CD8-positive, alpha-beta memory T cell (primary cell): ENCODE data around the gene XRCC5. TPM values are rescaled to one million over a fixed set of nuclear protein-coding genes. Genes with fewer than 3 reads are reported as not detected.
"Not testable (repeated sequence)": the region's sequence is repeated elsewhere in the genome, so short reads cannot be mapped to it uniquely, and the experiment has no call there.

ENCODE experiments used
- CTCF ChIA-PET: fragments of 350-600 bp; sonication (Branson Sonifier 250); formaldehyde crosslinking; loops from one replicate; lab custom pipeline; 2021; ENCODE audit warnings: antibody characterized with exemption; lab: Charles Lee
- POLR2A ChIA-PET: fragments of 350-600 bp; sonication (Branson Sonifier 250); formaldehyde crosslinking; loops from one replicate; lab custom pipeline; 2021; ENCODE audit warnings: antibody characterized with exemption; lab: Charles Lee
- DNase-seq, 5 donors: peaks; one replicate each; pipeline versions ENCODE4 v3.0.0 to v3.0.0-alpha.2; 2020 to 2022; ENCODE audit warnings: mixed read lengths in 1 of 5
- H3K27ac ChIP-seq: one replicate; pipeline ENCODE4 v1.7.0; 2013; ENCODE audit warnings: low read depth, mild to moderate bottlenecking, low read length, moderate library complexity
- H3K27me3 ChIP-seq: 2 replicates; pipeline ENCODE4 v1.7.0; 2013; ENCODE audit warnings: low read length, mild to moderate bottlenecking; ENCODE audit not compliant: insufficient read depth, poor library complexity, severe bottlenecking
- H3K36me3 ChIP-seq: 2 replicates; pipeline ENCODE4 v1.7.0; 2013; ENCODE audit warnings: mild to moderate bottlenecking, low read length, moderate library complexity; ENCODE audit not compliant: insufficient read depth
- H3K4me1 ChIP-seq: 2 replicates; pipeline ENCODE4 v1.7.0; 2013; ENCODE audit warnings: mild to moderate bottlenecking, low read length, moderate library complexity; ENCODE audit not compliant: insufficient read depth
- H3K4me3 ChIP-seq: 2 replicates; pipeline ENCODE4 v1.7.0; 2013; ENCODE audit warnings: mild to moderate bottlenecking, low read length
- H3K9me3 ChIP-seq: 2 replicates; pipeline ENCODE4 v1.7.0; 2013; ENCODE audit warnings: mild to moderate bottlenecking, low read length
- H3K27ac Mint-ChIP-seq, 8 donors: one replicate each; pipeline ENCODE4 v1.8.0; 2020 to 2021; ENCODE audit warnings: mixed read lengths in 8 of 8, mild to moderate bottlenecking in 6 of 8, inconsistent platforms in 3 of 8, moderate library complexity in 3 of 8
- H3K27me3 Mint-ChIP-seq, 2 donors: one replicate each; pipeline ENCODE4 v1.8.0; 2020 to 2021; ENCODE audit warnings: mixed read lengths in 2 of 2, mild to moderate bottlenecking in 1 of 2, moderate library complexity in 1 of 2
- H3K36me3 Mint-ChIP-seq, 3 donors: one replicate each; pipeline ENCODE4 v1.8.0; 2020 to 2021; ENCODE audit warnings: mixed read lengths in 3 of 3, inconsistent platforms in 1 of 3, mild to moderate bottlenecking in 1 of 3
- H3K4me1 Mint-ChIP-seq, 3 donors: one replicate each; pipeline ENCODE4 v1.8.0; 2020 to 2021; ENCODE audit warnings: mixed read lengths in 3 of 3, inconsistent platforms in 1 of 3, mild to moderate bottlenecking in 1 of 3
- H3K4me3 Mint-ChIP-seq, 7 donors: one replicate each; pipeline ENCODE4 v1.8.0; 2020 to 2021; ENCODE audit warnings: mixed read lengths in 7 of 7, mild to moderate bottlenecking in 6 of 7, moderate library complexity in 4 of 7, inconsistent platforms in 2 of 7
- H3K9me3 Mint-ChIP-seq, 5 donors: one replicate each; pipeline ENCODE4 v1.8.0; 2020 to 2022; ENCODE audit warnings: mixed read lengths in 5 of 5, mild to moderate bottlenecking in 3 of 5, moderate library complexity in 2 of 5, inconsistent platforms in 1 of 5
- polyA plus RNA-seq: library from polyadenylated mRNA; unstranded; fragments of 300-500 nt; fragmentation: Illumina TruSeq; gene quantifications from one replicate; pipeline ENCODE4 v1.2.3, GENCODE V29; 2021
- total RNA-seq, 2 experiments: library from RNA; stranded (reverse); gene quantifications; one replicate each; pipeline ENCODE4 v1.2.3, GENCODE V29; 2021

XRCC5 gene
- total and polyA plus RNA-seq, 3 experiments from 2014 or later, result 306 to 643 (median 612) TPM

DNA sequence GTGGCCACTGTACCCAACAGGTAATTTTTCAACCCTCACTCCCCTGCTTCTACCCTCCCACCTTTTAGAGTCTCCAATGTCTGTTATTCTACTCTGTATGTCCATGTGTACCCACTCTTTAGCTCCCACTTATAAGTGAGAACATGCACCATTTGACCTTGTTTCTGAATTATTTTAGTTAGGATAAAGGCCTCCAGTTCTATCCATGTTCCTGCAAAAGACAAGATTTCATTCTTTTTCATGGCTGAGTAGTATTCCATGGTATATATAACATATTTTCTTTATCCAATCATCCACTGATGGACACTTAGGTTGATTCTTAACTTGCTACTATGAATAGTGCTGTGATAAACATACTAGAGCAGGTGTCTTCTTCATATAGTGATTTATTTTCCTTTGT lies 36.7 kb upstream of the XRCC5 start:
- no peak overlapping the region for H3K4me3 ChIP-seq
- H3K27me3 ChIP-seq, result no peaks in the 10 kb centered on the region
- H3K27me3 Mint-ChIP-seq, result no peaks in the 10 kb centered on the region
- DNase-seq, result no peak
- no peak overlapping the region for H3K27ac ChIP-seq
- POLR2A ChIA-PET, result interaction anchor here (0.6 kb wide), 1 partner anchor 36 kb away, joined by 3 read pairs; no protein-coding TSS in a partner anchor
- no peak overlapping the region for H3K4me3 Mint-ChIP-seq
- CTCF ChIA-PET, result no interaction called here
- peaks cover 4% of the 10 kb centered on the region for H3K36me3 ChIP-seq
- H3K9me3 ChIP-seq, result no peaks in the 10 kb centered on the region
- peaks cover 4 to 42% (median 22%) of the 10 kb centered on the region in 3 donors for H3K36me3 Mint-ChIP-seq
- H3K4me1 Mint-ChIP-seq, result peaks cover 28 to 38% (median 38%) of the 10 kb centered on the region in 3 donors
- H3K9me3 Mint-ChIP-seq, result no peaks in the 10 kb centered on the region
- peaks cover 24% of the 10 kb centered on the region for H3K4me1 ChIP-seq
- no peak overlapping the region for H3K27ac Mint-ChIP-seq

GRCh38 chr2:216073773-216074172 lies 35.4 kb upstream of the XRCC5 start:
- peaks cover 20% of the 10 kb centered on the region for H3K4me1 ChIP-seq
- no peak overlapping the region for H3K4me3 ChIP-seq
- Mint-ChIP-seq H3K36me3 (peaks cover 4 to 39% (median 18%) of the 10 kb centered on the region in 3 donors), H3K4me1 (peaks cover 22 to 34% (median 33%) of the 10 kb centered on the region in 3 donors), H3K9me3 (no peaks in the 10 kb centered on the region), H3K27me3 (no peaks in the 10 kb centered on the region), H3K27ac (peak overlapping the region in 1 of 8 donors; percentile 73), H3K4me3 (no peak overlapping the region)
- ChIA-PET POLR2A (no interaction called here), CTCF (interaction anchor here (1.1 kb wide), 1 partner anchor 8 kb away, joined by 3 read pairs; the partner anchor contains the start of genes PECR and TMEM169)
- no peaks in the 10 kb centered on the region for H3K9me3 ChIP-seq
- H3K27ac ChIP-seq, result no peak overlapping the region
- H3K36me3 ChIP-seq, result peaks cover 4% of the 10 kb centered on the region
- no peaks in the 10 kb centered on the region for H3K27me3 ChIP-seq
- no peak for DNase-seq

- ChIA-PET CTCF (no interaction called here), POLR2A (no interaction called here)
- H3K4me3 Mint-ChIP-seq, result no peak overlapping the region
- H3K27me3 Mint-ChIP-seq, result no peaks in the 10 kb centered on the region
- H3K27ac Mint-ChIP-seq, result peak overlapping the region in 1 of 8 donors; percentile 17
- peaks cover 19 to 33% (median 31%) of the 10 kb centered on the region in 3 donors for H3K4me1 Mint-ChIP-seq
- Histone ChIP-seq H3K27ac (no peak overlapping the region), H3K9me3 (no peaks in the 10 kb centered on the region), H3K4me1 (peaks cover 18% of the 10 kb centered on the region), H3K27me3 (no peaks in the 10 kb centered on the region), H3K36me3 (peaks cover 4% of the 10 kb centered on the region), H3K4me3 (no peak overlapping the region)
- no peak for DNase-seq
- H3K9me3 Mint-ChIP-seq, result no peaks in the 10 kb centered on the region
- H3K36me3 Mint-ChIP-seq, result peaks cover 4 to 38% (median 20%) of the 10 kb centered on the region in 3 donors
These were observed 34.8 kb upstream of the XRCC5 start for GRCh38 chr2:216074380-216074779.

DNA sequence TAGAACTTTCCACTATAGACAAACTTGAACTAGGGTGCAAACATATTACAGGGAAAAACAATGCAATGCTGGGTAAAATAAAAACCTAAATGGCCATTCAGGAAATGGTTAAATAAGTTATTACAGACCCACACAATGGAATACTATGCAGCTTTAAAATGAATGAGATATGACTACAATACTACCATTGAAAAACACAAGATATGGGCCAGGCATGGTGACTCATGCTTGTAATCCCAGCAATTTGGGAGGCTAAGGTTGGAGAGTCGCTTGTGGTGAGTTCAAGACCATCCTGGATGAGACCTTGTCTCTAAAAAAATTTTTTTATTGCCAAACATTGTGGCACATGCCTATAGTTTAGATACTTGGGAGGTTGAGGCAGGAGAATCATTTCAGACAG lies 34.4 kb upstream of the XRCC5 start:
- CTCF ChIA-PET, result interaction anchor here (1.0 kb wide), 1 partner anchor 16 kb away, joined by 3 read pairs; no protein-coding TSS in a partner anchor
- H3K27me3 Mint-ChIP-seq, result no peaks in the 10 kb centered on the region
- POLR2A ChIA-PET, result interaction anchor here (0.5 kb wide), 1 partner anchor 1091 kb away, joined by 5 read pairs; no protein-coding TSS in a partner anchor

DNA sequence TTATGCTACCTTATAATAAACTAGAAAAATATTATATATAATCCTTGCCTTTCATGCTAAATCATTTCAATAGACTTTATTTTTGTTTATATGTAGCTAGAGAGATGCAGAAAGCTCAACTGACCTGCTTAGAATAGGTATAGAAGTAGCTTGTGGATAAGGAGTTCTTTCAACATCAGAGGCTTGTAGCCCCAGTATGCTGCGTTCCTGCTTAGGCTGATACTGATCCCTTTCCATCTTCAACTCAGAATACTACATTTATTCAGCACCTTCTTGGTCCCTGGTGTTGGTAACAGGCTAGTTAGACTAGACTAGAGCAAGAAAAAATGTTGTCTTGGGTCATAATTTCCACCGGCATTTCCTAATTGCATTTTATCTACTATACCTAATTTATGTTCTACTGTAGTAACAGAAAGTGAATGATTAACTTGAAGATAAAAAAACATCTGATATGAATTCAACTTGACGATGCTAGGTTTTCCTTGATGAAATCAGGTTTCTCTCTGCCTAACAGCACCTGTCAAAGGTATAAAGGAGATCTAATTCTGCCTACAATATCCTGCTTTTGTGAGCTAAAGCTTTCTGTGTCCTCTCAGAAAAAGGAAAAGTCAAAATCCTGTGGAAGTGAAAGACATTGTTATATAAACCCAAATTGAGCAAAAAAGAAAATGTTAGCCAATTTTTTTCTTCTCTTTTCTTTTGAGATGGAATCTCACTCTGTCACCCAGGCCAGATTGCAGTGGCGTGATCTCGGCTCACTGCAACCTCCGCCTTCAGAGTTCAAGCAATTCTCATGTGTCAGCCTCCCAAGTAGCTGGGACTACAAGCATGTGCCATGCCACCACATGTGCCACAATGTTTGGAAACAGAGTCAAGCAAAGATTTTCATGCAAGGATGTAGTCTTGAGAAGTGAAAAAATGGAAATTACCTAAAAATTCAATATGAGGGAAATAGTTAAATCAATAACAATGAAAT lies 33.4 kb upstream of the XRCC5 start:
- POLR2A ChIA-PET, result no interaction called here
- Mint-ChIP-seq H3K36me3 (peaks cover 4 to 34% (median 17%) of the 10 kb centered on the region in 3 donors), H3K27ac (peak overlapping the region in 4 of 8 donors; percentile 12 to 84 (median 38)), H3K27me3 (no peaks in the 10 kb centered on the region), H3K4me1 (peaks cover 26 to 41% (median 38%) of the 10 kb centered on the region in 3 donors), H3K9me3 (no peaks in the 10 kb centered on the region), H3K4me3 (peak overlapping the region in 1 of 7 donors; percentile 30)
- Histone ChIP-seq H3K36me3 (peaks cover 4% of the 10 kb centered on the region), H3K4me3 (no peak overlapping the region), H3K9me3 (no peaks in the 10 kb centered on the region), H3K4me1 (peaks cover 27% of the 10 kb centered on the region), H3K27me3 (no peaks in the 10 kb centered on the region), H3K27ac (no peak overlapping the region)
- DNase-seq, result no peak
- CTCF ChIA-PET, result interaction anchor here (1.0 kb wide), 1 partner anchor 17 kb away, joined by 3 read pairs; no protein-coding TSS in a partner anchor

More for the DNA sequence above, 34.4 kb upstream of the XRCC5 start:
- H3K36me3 ChIP-seq, result peaks cover 4% of the 10 kb centered on the region
- peak overlapping the region in 2 of 8 donors; percentile 5 to 24 for H3K27ac Mint-ChIP-seq
- H3K27me3 ChIP-seq, result no peaks in the 10 kb centered on the region
- no peak for DNase-seq
- no peak overlapping the region for H3K27ac ChIP-seq
- no peaks in the 10 kb centered on the region for H3K9me3 Mint-ChIP-seq
- no peaks in the 10 kb centered on the region for H3K9me3 ChIP-seq
- H3K4me3 Mint-ChIP-seq, result peak overlapping the region in 1 of 7 donors; percentile 12
- H3K4me3 ChIP-seq, result no peak overlapping the region
- H3K4me1 Mint-ChIP-seq, result peaks cover 19 to 33% (median 30%) of the 10 kb centered on the region in 3 donors
- H3K4me1 ChIP-seq, result peaks cover 18% of the 10 kb centered on the region
- peaks cover 4 to 38% (median 20%) of the 10 kb centered on the region in 3 donors for H3K36me3 Mint-ChIP-seq

GRCh38 chr2:216078776-216079175 lies 30.4 kb upstream of the XRCC5 start:
- DNase-seq, result no peak
- POLR2A ChIA-PET, result no interaction called here
- Mint-ChIP-seq H3K4me1 (peaks cover 51 to 69% (median 66%) of the 10 kb centered on the region in 3 donors), H3K9me3 (no peaks in the 10 kb centered on the region), H3K27me3 (no peaks in the 10 kb centered on the region), H3K27ac (no peak overlapping the region), H3K36me3 (peaks cover 0 to 27% (median 7%) of the 10 kb centered on the region in 3 donors), H3K4me3 (peak overlapping the region in 1 of 7 donors; percentile 34)
- Histone ChIP-seq H3K9me3 (no peaks in the 10 kb centered on the region), H3K36me3 (peaks cover 2% of the 10 kb centered on the region), H3K4me3 (no peak overlapping the region), H3K4me1 (peaks cover 47% of the 10 kb centered on the region), H3K27me3 (no peaks in the 10 kb centered on the region), H3K27ac (no peak overlapping the region)
- CTCF ChIA-PET, result no interaction called here

- H3K27me3 Mint-ChIP-seq, H3K9me3 ChIP-seq, DNase-seq, POLR2A ChIA-PET, H3K27me3 ChIP-seq, H3K4me3 ChIP-seq, H3K27ac ChIP-seq, H3K9me3 Mint-ChIP-seq, H3K36me3 ChIP-seq: not testable (repeated sequence)
- Mint-ChIP-seq H3K27ac (peak overlapping the region in 1 of 8 donors; percentile 57), H3K36me3 (peaks cover 0 to 18% (median 4%) of the 10 kb centered on the region in 3 donors), H3K4me3 (peak overlapping the region in 6 of 7 donors; percentile 12 to 87 (median 46)), H3K4me1 (peaks cover 51 to 69% (median 65%) of the 10 kb centered on the region in 3 donors)
- CTCF ChIA-PET, result interaction anchor here (2.1 kb wide), 1 partner anchor 30 kb away, joined by 8 read pairs; the partner anchor contains the start of gene XRCC5
- peaks cover 47% of the 10 kb centered on the region for H3K4me1 ChIP-seq
These were observed 29.1 kb upstream of the XRCC5 start for GRCh38 chr2:216080048-216080447.
